ENCODE results near the gene AGTPBP1. TPM values are rescaled to one million over a fixed set of nuclear protein-coding genes. Genes with fewer than 3 reads are reported as not detected.

The AGTPBP1 gene
- total and polyA plus RNA-seq, 2 of the 8 experiments (the other 6 are each of a cell fraction or from before 2014, with no cell fraction given) = 13.4 to 65.2 TPM

DNA sequence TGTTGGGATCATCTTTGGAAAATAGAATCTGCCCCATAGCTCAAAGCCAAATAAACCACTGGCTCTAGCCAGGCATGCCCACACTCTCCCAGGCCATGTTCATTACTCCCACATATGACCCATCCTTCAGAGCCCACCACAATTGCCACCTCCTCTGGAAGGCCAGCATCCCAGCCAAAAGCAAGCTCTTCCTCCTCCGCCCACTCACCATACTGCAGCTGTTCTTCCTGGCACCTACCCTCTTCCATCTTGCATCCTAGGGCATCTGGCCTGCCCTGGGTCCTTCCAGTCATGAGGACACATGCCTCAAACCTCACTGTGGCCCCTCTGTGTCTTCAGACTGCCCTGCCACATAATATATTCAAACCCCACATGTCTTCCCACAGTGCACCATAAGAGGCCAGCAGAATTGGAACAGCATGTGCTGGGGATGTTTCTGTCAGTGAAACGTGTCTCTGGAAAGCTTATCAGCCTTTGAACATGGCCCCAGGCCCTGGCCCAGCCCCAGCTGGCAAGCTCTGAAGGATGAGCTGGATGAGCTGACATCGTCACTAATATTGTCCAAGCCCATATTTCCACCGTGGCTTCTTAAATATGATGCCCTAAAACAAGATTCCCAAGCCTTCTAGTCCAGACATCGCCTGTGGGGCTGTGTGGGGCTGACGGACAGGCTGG is 230.8 kb downstream of the AGTPBP1 start:
- Histone ChIP-seq H4K20me1 (replicated peaks in 1 of 2; ENCODE audit: control insufficient read depth in 1 of 2, insufficient read depth in 2 of 2, low read length in 2 of 2) (no peaks in the 10 kb centered on the region), H3K36me3 (ENCODE audit: control insufficient read depth in 2 of 4, insufficient read depth in 4 of 4, low read length in 3 of 4) (no peaks in the 10 kb centered on the region), H3K27me3 (replicated peaks in 1 of 4; ENCODE audit: control insufficient read depth in 3 of 4, extremely low read depth in 1 of 4, insufficient read depth in 3 of 4, low read length in 3 of 4) (no peaks in the 10 kb centered on the region), H3K23me2 (ENCODE audit: low read depth, low read length) (peaks cover 2% of the 10 kb centered on the region; the same call in 1 of the 2 replicates), H2BK12ac (ENCODE audit: low read depth, low read length) (no peak overlapping the region), H3K27ac (ENCODE audit: low read depth, low read length) (no peak overlapping the region), H3K9ac (replicated peaks in 1 of 4; ENCODE audit: extremely low read depth in 1 of 4, low read depth in 3 of 4, low read length in 3 of 4) (no peak overlapping the region), H3K23ac (ENCODE audit: insufficient read length) (no peak overlapping the region), H4K8ac (ENCODE audit: extremely low read depth, insufficient read depth, low read length) (no peak overlapping the region), H2BK15ac (ENCODE audit: low read length) (no peak overlapping the region), H3K4ac (replicated peaks; ENCODE audit: insufficient read length, low read depth, low read length) (no peak overlapping the region), H2AFZ (ENCODE audit: low read length) (no peak overlapping the region), H3K14ac (ENCODE audit: insufficient read length) (no peak overlapping the region), H2BK5ac (ENCODE audit: low read depth, low read length) (no peak overlapping the region), H2BK120ac (replicated peaks; ENCODE audit: low read depth, low read length) (no peak overlapping the region), H3K56ac (replicated peaks; ENCODE audit: insufficient read length, low read depth, low read length) (no peak overlapping the region), H3K4me2 (ENCODE audit: insufficient read depth in 1 of 2, low read depth in 2 of 2, low read length in 2 of 2) (no peak overlapping the region), H2BK20ac (ENCODE audit: low read length) (no peak overlapping the region), H3K4me3 (ENCODE audit: extremely low read depth in 1 of 4, insufficient read depth in 2 of 4, low read depth in 3 of 4, low read length in 4 of 4) (no peak overlapping the region), H3K18ac (ENCODE audit: extremely low read depth, low read length) (no peak overlapping the region), H2AK5ac (ENCODE audit: low read depth, low read length) (no peak overlapping the region), H4K91ac (replicated peaks; ENCODE audit: insufficient read length, low read length) (no peak overlapping the region), H3K9me3 (ENCODE audit: insufficient read depth in 2 of 2, low read depth in 1 of 2, low read length in 1 of 2) (no peaks in the 10 kb centered on the region), H4K5ac (ENCODE audit: insufficient read length, low read depth, low read length) (no peak overlapping the region), H3K79me2 (ENCODE audit: control insufficient read depth in 1 of 2, insufficient read depth in 2 of 2, low read length in 2 of 2) (no peaks in the 10 kb centered on the region), H3K4me1 (replicated peaks in 1 of 4; ENCODE audit: control insufficient read depth in 3 of 4, insufficient read depth in 4 of 4, low read length in 3 of 4) (peaks cover 0 to 3% (median 0%) of the 10 kb centered on the region in 4 experiments; a peak in 1 of 7 replicates), H3K79me1 (ENCODE audit: low read depth, low read length) (no peaks in the 10 kb centered on the region)
- DNase-seq (ENCODE audit: low read depth in 1 of 2, low spot score in 2 of 2) = no peak
- FAIRE-seq = no peak
- ChIA-PET CTCF (ENCODE audit: partially characterized antibody) (interaction anchor here (0.6 to 7.5 kb wide), 6 partner anchors 12 to 336 kb away, joined by 3 to 53 read pairs (median 4); no protein-coding TSS in a partner anchor), POLR2A (ENCODE audit: partially characterized antibody) (no interaction called here)
- WGBS, 2 experiments (ENCODE audit: extremely low coverage in 1 of 2, insufficient coverage in 1 of 2, insufficient read length in 1 of 2, insufficient replicate concordance in 2 of 2, low coverage in 1 of 2, low lambda C conversion rate in 2 of 2, missing lambda C conversion rate in 1 of 2) = 92% methylated on average over 6 of the region's 6 CpGs; no CpG with 5 or more reads in 1 of the 2 experiments
- TF ChIP-seq KDM1A (IDR thresholded peaks at IDR 0.05; ENCODE audit: borderline replicate concordance, low read length) = no peak
- TF ChIP-seq POLR2AphosphoS5 (IDR thresholded peaks at IDR 0.05; ENCODE audit: low read depth, low read length) = no peak
- TF ChIP-seq SIN3A (conservative IDR thresholded peaks at IDR 0.05 in 1 of 2, IDR thresholded peaks at IDR 0.05 in 1 of 2; ENCODE audit: low read depth in 1 of 2, low read length in 2 of 2) = no peak
- TF ChIP-seq TEAD4 (IDR thresholded peaks at IDR 0.05; ENCODE audit: low read depth, low read length) = no peak
- no peak for TF ChIP-seq EGR1 (IDR thresholded peaks at IDR 0.05; ENCODE audit: borderline replicate concordance, low read depth, low read length)
- no peak for TF ChIP-seq MAFK (IDR thresholded peaks at IDR 0.05; ENCODE audit: low read depth, low read length)
- no peak for TF ChIP-seq FOSL1 (IDR thresholded peaks at IDR 0.05; ENCODE audit: insufficient read depth, low read depth, low read length)
- TF ChIP-seq CTBP2 (IDR thresholded peaks at IDR 0.05; ENCODE audit: borderline replicate concordance, insufficient read depth, insufficient read length, low read length) = no peak
- TF ChIP-seq KDM5A (IDR thresholded peaks at IDR 0.05; ENCODE audit: low read length) = no peak
- TF ChIP-seq NRF1 (IDR thresholded peaks at IDR 0.05; ENCODE audit: low read depth, low read length) = no peak
- TF ChIP-seq USF2 (IDR thresholded peaks at IDR 0.05; ENCODE audit: low read length) = no peak
- TF ChIP-seq RXRA (IDR thresholded peaks at IDR 0.05; ENCODE audit: insufficient read depth, low read depth, low read length) = no peak

All from H1 (cell line).